Lower lobe of right lung (tissue), 2 donors: ENCODE measurements around the gene GPR151. TPM values are rescaled to one million over a fixed set of nuclear protein-coding genes. Genes with fewer than 3 reads are reported as not detected.

Experiments used
- ATAC-seq, 2 donors: fragments of 200-7000 bp; cut with Tn5 transposase; one replicate each; pipeline ENCODE4 v1.9.1; 2020 to 2022; ENCODE audit warnings: mild to moderate bottlenecking in 2 of 2, moderate library complexity in 2 of 2
- DNase-seq: peaks from one replicate; pipeline ENCODE4 v3.0.0-alpha.2; 2020
- H3K27ac ChIP-seq: fragments of 200-600 bp; one replicate; pipeline ENCODE4 v1.8.0; 2022
- H3K27me3 ChIP-seq: fragments of 200-600 bp; one replicate; pipeline ENCODE4 v1.8.0; 2022; ENCODE audit warnings: low read depth
- H3K36me3 ChIP-seq: fragments of 200-600 bp; one replicate; pipeline ENCODE4 v1.8.0; 2022; ENCODE audit warnings: mild to moderate bottlenecking
- H3K4me1 ChIP-seq: fragments of 200-600 bp; one replicate; pipeline ENCODE4 v1.8.0; 2022
- H3K4me3 ChIP-seq: fragments of 200-600 bp; one replicate; pipeline ENCODE4 v1.8.0; 2022; ENCODE audit warnings: mild to moderate bottlenecking
- H3K9me3 ChIP-seq: fragments of 200-600 bp; one replicate; pipeline ENCODE4 v1.8.0; 2022
- CTCF ChIP-seq: fragments of 200-600 bp; IDR thresholded peaks from one replicate; pipeline ENCODE4 v1.8.0; 2022; ENCODE audit warnings: antibody characterized with exemption, mild to moderate bottlenecking
- intact Hi-C: fragments of 100-400 bp; cut with DNase I; formaldehyde crosslinking; loops from one replicate; pipeline ENCODE4 v1.11.0; 2022
- total RNA-seq: library from RNA; stranded (reverse); fragmentation: NEBNext Ultra II Directional; extraction: Animal tissue kit (Norgen Biotek cat#: 25700); gene quantifications from one replicate; pipeline ENCODE4 v1.2.1, GENCODE V29; 2021
- donor health status: DM: no; HTN: yes; CAD: no; lungs with severe emphysema.

Gene GPR151
- total RNA-seq, 1 donor from 2014 or later: not detected

- Histone ChIP-seq H3K4me3 (no peak overlapping the region), H3K4me1 (no peaks in the 10 kb centered on the region), H3K27ac (no peak overlapping the region), H3K9me3 (no peaks in the 10 kb centered on the region), H3K27me3 (no peaks in the 10 kb centered on the region), H3K36me3 (no peaks in the 10 kb centered on the region)
- no peak for ATAC-seq
- DNase-seq: no peak
- no peak for TF ChIP-seq CTCF
- intact Hi-C loops: loop anchor here (10.0 kb wide), 1 partner anchor 435 kb away; no protein-coding TSS in a partner anchor
Measured at GRCh38 chr5:146529984-146530383, 14.0 kb upstream of the GPR151 start.

GRCh38 chr5:146528236-146528635 lies 12.2 kb upstream of the GPR151 start:
- TF ChIP-seq CTCF: no peak
- no peaks in the 10 kb centered on the region for H3K4me1 ChIP-seq
- DNase-seq (no peak), ATAC-seq (no peak)
- H3K4me3 ChIP-seq: no peak overlapping the region
- H3K9me3 ChIP-seq: no peaks in the 10 kb centered on the region
- intact Hi-C loops: no loop called here
- H3K27ac ChIP-seq: no peak overlapping the region
- H3K36me3 ChIP-seq: no peaks in the 10 kb centered on the region
- H3K27me3 ChIP-seq: no peaks in the 10 kb centered on the region

GRCh38 chr5:146527785-146528184 lies 11.8 kb upstream of the GPR151 start:
- no peaks in the 10 kb centered on the region for H3K4me1 ChIP-seq
- intact Hi-C loops: no loop called here
- TF ChIP-seq CTCF: no peak
- H3K4me3 ChIP-seq: no peak overlapping the region
- H3K36me3 ChIP-seq: no peaks in the 10 kb centered on the region
- H3K9me3 ChIP-seq: no peaks in the 10 kb centered on the region
- H3K27me3 ChIP-seq: no peaks in the 10 kb centered on the region
- H3K27ac ChIP-seq: no peak overlapping the region
- no peak for DNase-seq
- ATAC-seq: no peak

- no peak for ATAC-seq
- Histone ChIP-seq H3K36me3 (no peaks in the 10 kb centered on the region), H3K4me1 (no peaks in the 10 kb centered on the region), H3K27me3 (no peaks in the 10 kb centered on the region), H3K4me3 (no peak overlapping the region), H3K27ac (no peak overlapping the region), H3K9me3 (no peaks in the 10 kb centered on the region)
- intact Hi-C loops: no loop called here
- no peak for DNase-seq
- no peak for TF ChIP-seq CTCF
Measured at GRCh38 chr5:146523698-146524097, 7.7 kb upstream of the GPR151 start.

- Histone ChIP-seq H3K9me3 (no peaks in the 10 kb centered on the region), H3K27me3 (no peaks in the 10 kb centered on the region), H3K4me3 (no peak overlapping the region), H3K36me3 (no peaks in the 10 kb centered on the region), H3K27ac (no peak overlapping the region), H3K4me1 (no peaks in the 10 kb centered on the region)
- DNase-seq (no peak), ATAC-seq (no peak)
- intact Hi-C loops: no loop called here
- TF ChIP-seq CTCF: no peak
Measured at GRCh38 chr5:146521403-146522106, 5.6 kb upstream of the GPR151 start.
